Activated CD8-positive, alpha-beta memory T cell treated with anti-CD3 and anti-CD28 coated beads for 24 hours (primary cell): ENCODE measurements around the gene ASPG.

Source experiments
- DNase-seq: peaks from one replicate; pipeline ENCODE4 v3.0.0-alpha.2; 2020

The ASPG gene

DNA sequence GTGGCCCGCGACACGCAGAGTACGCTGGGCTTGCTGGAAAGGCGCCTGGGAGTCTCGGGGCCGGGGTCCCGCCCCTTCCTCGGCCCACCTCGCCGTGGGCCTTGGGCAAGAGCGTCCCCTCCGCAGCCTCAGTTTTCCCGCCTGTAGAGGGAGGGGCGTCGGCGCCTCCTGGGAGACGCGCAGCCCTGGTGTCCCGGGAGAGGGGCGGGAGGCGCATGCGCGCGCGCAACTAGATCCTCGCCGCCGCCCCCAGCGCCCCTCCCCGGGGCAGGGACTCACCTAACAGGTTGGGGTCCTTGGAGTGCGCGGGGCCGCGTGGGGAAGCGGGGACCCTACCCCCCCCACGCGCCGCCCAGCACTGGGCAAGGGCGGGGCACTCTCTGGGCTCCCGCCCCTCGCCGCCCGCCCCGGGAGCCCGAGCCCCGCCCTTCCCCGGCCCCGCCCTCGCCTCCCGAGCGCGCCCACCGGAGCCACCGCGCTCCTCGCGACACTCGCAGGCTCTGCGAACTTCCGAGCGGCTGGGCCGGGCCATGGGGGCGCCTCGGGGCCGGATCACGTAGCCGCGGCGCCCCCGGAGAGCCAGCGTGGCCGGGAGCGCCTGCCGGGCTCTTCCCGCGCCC lies 52.7 kb downstream of the ASPG start, which contains the start of gene KIF26A:
TSS of gene KIF26A (plus strand) at position 490 of the 620 bp plus-strand sequence. CDS start 136 bp downstream, outside the sequence.
- peak; percentile 71 for DNase-seq

- no peak for DNase-seq
Observed at GRCh38 chr14:104138718-104139459, 53.4 kb downstream of the ASPG start.

- DNase-seq, result no peak
Observed at GRCh38 chr14:104139460-104140212, 54.1 kb downstream of the ASPG start.

GRCh38 chr14:104140213-104140462 lies 54.6 kb downstream of the ASPG start:
- no peak for DNase-seq

- DNase-seq, result no peak
Observed at GRCh38 chr14:104140463-104141331, 55.2 kb downstream of the ASPG start.

GRCh38 chr14:104141621-104142091 lies 56.2 kb downstream of the ASPG start:
- no peak for DNase-seq

DNA sequence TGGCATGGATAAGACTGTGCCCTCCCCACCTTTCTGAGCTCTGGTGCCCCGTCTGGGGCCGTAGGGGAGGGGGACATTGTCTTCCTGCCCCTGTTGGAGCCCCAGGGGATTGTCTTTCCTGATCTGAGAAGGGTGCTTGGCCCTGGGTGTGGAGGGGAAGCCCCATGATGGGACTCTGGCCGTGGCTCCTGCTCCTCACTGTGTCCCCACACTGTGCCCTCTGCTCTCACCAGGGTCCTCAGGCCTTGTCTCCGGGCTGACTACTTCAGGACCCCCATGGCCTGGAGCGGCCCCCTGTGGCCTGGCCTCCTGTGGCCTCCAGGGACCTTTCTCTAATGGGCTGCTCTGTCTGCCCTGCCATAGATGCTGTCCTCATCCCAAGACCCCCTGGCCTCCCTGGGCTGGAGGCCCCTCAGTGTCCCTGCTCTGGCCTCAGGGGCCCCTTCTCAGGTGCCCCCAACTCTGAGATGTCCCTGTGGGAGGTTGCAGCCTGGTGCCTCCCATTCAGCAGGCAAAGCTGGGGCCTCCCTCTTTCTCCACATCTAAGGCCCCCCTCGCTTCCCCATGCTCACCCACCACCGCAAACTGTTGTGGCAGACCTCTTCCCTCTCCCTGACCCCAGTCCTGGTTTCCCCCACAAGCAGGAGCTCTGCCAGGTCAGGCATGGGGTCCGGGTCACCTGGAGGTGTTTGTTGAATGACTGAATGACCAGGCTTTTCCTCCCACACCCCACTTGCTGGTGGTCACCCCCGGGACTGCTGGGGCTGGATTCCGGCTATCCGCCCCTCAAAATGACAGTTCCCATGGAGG lies 56.8 kb downstream of the ASPG start:
- no peak for DNase-seq

DNA sequence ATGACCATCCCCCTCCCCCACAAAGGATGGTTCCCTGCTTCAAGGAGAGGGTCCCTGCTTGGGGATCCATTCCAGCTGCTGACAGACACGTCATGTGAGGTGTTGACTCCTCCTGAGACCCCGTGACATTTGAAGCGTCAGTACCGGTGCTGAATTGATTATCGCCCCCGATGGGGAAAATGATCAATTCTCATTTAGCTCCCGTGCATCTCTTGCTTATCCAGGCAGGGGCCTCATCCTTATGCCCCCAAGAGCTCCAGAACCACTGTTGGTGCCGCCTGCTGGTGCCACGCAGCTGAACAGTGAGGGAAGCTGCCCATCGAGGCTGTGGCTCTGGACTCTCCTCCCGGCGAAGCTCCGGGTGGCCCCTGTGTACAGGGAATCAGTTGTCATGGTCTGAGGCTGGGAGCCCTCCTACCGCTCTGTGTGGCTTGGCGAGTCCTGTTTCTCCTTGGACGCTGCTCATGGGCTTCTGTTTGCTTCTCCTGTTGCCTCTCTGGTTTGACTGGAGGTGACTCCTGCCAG lies 57.5 kb downstream of the ASPG start:
- no peak for DNase-seq

DNA sequence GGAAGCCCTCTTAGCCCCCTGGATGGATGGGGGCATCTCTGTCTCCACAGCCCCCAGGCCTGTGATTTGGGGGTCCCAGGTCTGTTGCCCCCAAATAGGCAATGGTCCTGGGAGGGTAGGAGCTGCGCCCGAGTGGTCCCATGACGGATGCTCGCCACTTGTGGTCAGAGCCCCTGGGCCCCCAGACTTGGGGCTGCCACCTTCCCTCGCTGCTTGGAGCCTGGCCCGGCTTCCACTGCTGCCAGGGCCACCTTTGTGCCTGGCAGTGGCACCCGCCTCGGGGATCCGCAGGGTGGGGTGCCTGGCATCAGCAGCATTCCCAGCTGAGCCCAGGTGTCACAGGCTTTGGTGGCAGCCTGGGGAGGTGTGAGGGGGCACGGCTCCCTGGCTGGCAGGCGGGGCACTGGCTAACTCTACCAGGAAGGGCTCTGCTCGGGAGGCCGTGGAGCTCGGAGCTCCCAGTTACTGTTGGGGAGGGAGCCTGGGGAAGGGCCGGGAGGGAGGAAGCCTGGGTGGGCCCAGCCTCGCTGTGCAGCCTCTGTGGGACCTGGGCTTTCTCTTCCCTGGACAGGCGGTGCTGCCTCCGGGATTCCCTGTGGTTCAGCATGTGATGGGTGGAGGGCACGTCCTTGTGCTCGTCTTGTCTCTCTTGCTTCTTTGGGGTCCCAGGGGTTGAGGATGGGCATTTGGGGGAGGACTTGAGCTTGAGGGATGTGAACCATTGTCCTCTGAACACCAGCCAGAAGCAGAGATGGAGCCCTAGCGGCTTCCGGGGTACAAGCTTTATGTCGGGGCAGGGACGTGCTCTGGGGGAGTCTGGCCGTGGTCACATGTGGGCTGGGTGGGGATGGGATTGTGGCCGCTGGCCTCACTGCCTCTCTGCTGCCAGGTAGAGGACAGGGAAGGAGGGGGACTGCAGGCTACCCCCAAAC lies 58.3 kb downstream of the ASPG start:
- DNase-seq, result no peak

DNA sequence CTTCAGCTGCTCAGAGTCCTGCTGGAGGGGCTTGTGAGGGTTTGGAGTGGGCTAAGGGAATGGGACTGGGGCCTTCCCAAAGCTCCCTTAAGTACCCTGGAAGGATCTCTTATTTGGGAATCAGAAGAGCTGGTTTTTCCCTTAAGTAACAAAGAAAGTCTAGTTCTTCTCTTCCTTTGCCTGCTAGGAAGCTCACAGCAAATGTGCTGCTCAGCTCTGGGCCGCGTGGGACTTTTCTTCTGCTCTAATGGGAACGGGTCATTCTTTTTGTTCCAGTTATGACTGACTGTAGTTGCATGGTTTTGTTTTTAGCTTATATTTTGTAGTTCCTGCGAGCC lies 58.9 kb downstream of the ASPG start:
- no peak for DNase-seq

GRCh38 chr14:104144911-104145825 lies 59.7 kb downstream of the ASPG start:
- DNase-seq, result no peak

DNA sequence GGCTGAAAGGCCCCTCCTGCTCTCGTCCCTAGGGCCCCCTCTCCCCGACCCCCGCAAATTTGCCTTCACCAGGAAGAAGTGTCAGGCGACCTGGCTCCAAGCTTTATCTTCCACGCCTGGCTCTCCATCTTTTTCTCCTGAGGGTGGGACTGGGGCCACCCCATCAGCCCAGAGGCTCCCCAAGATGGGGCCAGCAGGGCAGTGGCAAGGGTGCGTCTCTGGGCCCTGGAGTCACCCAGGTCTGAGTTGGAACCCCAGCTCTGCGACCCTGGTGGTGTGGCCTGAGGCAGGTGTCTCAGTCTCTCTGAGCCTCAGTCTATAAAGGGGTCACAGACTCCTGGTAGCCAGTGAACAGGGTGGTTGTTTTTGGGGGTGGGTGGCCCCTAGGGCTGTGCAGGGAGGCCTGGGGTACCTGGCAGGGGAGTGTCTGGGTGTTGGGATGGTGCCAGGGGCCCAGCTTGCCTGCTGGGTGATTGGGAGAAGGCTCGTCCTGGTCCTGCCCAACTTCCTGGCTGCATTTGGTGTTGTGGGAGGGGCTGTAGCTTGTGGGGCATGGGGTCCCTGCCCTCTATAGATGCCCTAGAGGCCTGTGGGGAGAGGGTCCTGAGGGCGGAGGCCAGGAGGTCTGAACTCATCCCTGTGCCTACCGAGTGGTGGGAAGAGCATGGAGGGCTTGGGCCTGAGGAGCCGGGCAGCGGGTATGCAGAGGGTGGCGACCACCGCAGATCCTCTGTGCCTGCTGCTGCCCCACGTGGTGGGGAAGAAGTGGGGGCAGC lies 60.5 kb downstream of the ASPG start:
- DNase-seq, result no peak

DNA sequence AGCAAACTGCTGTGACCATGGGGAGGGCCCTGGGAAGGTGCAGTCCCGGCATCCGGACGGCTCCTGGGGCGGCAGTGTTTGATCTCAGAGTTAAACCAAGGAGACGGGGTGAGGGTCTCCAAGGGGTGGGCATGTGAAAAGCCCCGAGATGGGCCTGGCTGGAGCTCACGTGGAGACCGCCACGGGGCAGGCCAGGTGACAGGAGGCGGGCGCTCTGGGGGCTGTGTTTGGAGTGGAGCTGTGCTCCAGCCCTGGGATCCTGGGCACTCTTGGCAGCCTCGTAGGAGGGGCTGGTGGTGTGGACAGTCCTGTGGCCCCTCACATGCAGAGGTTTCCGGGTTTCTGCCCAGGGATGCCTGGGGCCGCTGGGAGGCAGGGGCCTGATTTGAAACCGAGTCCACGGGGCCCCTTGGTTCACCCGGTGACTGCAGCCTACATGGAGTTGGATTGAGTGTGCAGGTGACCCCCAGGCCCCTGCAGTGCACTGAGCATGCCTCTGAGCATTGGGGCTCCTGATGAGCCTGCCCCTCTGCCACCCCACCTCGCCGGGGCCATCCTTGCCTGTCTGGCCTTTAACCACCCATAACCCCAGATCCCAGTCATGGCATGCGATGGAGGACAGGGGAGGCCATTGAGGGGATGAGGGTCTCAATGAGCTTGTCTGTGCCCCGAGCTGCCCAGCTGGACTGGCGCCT lies 61.3 kb downstream of the ASPG start:
- no peak for DNase-seq

DNA sequence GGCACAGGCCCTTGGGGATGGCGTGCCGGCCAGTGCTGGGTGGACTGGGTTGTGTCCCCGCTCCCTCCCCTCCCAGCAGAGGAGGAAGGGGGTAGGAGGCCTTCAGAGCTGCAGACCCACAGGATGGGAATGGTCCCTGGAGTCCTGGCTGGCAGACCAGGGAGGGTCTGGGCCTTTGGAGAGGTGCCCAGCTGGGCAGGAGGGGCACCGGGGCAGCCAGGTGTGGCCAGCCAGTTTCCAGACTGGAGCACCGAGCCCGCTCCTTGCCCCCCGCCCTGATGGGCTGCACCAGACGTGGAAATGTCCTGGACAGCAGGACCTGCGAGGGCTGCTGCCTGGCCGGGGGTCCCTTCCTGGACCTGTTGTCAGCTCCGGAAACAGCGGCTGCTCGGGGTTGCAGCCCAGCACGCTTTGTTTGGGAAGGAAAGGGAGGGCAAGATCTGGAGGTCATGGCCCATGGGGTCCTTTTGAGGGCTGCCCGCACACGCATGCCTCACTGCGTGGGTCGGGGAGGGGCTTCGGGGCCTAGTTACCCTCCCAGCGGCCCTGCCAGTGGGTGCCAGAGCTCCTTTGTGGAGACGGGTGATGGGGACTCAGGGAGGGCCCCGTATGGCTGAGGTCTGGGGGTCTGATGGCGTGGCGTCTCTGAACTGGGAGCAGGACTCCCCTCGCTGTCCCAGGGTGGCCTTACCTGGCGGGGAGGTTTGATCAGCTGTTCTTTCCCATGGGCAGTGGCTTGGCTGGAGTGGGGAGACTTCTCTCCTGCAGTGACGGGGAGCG lies 62.0 kb downstream of the ASPG start:
- DNase-seq, result no peak

DNA sequence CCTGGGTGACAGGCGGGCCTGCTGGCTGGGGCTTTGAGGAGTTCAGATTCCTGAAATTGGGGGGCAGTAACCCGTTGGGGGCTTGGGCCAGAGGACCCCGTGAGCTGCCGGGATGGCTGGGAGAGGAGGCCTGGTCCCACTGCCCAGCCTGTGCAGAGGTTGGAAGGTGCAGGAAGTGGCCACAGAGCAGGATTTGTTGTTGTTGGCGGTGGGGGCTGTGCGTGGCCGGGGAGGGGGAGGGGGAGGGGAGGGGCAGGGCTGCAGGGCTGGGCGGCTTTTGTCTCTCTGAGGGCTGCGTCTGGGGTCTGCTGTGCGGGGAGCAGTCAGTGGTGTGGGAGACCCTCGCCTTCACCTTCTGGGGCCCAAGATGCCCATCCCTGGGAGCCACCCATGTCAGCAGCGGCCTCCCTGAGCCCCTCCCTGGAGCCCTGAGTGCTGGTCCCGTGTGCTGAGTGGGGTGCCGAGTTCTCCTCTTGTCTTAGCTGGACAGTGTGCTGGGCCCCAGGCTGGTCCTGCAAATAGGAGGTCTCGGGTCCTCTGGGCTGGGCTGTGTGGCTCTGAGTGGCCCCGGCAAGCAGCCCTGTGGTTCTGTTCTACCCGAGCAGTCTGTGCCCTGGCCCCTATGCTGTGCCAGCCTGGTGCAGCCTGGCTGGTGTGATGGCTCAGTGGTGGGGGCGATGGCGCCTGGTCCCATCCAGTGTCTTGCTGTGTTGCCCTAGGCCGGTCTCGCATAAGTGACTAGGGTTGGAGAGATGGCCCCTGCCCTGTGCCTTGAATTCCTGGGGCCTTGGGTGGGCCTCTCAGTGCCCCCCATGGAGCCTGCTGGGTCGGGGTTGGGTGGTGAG lies 63.2 kb downstream of the ASPG start:
- DNase-seq, result no peak

DNA sequence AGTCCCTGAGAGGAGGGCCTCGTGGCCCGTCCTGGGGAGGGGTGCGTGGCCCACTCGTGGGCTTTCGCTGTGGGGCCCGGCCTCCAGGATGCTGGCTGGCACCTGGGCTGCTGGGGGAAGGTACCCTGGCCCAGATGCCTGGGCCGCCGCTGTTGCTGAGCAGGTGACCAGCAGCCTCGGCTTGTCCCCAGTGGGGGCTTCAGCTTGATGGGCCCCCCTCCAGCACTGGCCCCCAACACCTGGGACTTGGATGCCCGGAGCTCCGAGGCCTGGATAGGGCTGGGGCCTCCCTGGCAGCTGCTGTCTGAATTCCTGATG lies 63.7 kb downstream of the ASPG start:
- DNase-seq, result no peak
